AG09309 (cell line): ENCODE results near the gene TCHP.

Experiments used
- DNase-seq: peaks from one replicate; pipeline ENCODE4 v3.0.0-alpha.2; 2010; ENCODE audit warnings: low read depth
- H3K4me3 ChIP-seq: 2 replicates; pipeline ENCODE4 v1.5.1; 2011; ENCODE audit warnings: mild to moderate bottlenecking, low read depth, low read length, moderate library complexity; ENCODE audit not compliant: control insufficient read depth
- CTCF ChIP-seq: IDR thresholded peaks from 2 replicates; pipeline ENCODE4 v1.5.1; 2011; ENCODE audit warnings: mild to moderate bottlenecking, low read depth, low read length, inconsistent platforms; ENCODE audit not compliant: insufficient read depth, control insufficient read depth; ENCODE audit errors: missing control alignments

The TCHP gene

GRCh38 chr12:109912855-109913321, 12.8 kb downstream of the TCHP start:
- H3K4me3 ChIP-seq = no peak overlapping the region
- TF ChIP-seq CTCF = no peak
- no peak for DNase-seq

- no peak overlapping the region for H3K4me3 ChIP-seq
- no peak for TF ChIP-seq CTCF
- DNase-seq = no peak
These were observed 14.4 kb downstream of the TCHP start for GRCh38 chr12:109914461-109914860.

- H3K4me3 ChIP-seq = no peak overlapping the region
- DNase-seq = no peak
- no peak for TF ChIP-seq CTCF
These were observed 15.3 kb downstream of the TCHP start for GRCh38 chr12:109915171-109916040.

GRCh38 chr12:109916045-109916444, 16.0 kb downstream of the TCHP start:
- H3K4me3 ChIP-seq = no peak overlapping the region
- no peak for DNase-seq
- no peak for TF ChIP-seq CTCF

- DNase-seq = no peak
- no peak overlapping the region for H3K4me3 ChIP-seq
- no peak for TF ChIP-seq CTCF
These were observed 19.4 kb downstream of the TCHP start for GRCh38 chr12:109919456-109919855.

- no peak overlapping the region for H3K4me3 ChIP-seq
- TF ChIP-seq CTCF = no peak
- DNase-seq = no peak
These were observed 20.2 kb downstream of the TCHP start for GRCh38 chr12:109920261-109920780.
